NB4 (cell line): ENCODE data around the gene STARD13.

Experiments
- DNase-seq: peaks from one replicate; pipeline ENCODE4 v3.0.0; 2010; ENCODE audit warnings: low read depth
- H3K4me3 ChIP-seq: one replicate; pipeline ENCODE4 v1.5.1; 2011; ENCODE audit warnings: mild to moderate bottlenecking, low read depth, low read length, moderate library complexity
- CTCF ChIP-seq: IDR thresholded peaks from one replicate; pipeline ENCODE4 v1.5.1; 2012; ENCODE audit warnings: low read depth, low read length
- MYC ChIP-seq: IDR thresholded peaks from 2 replicates; pipeline ENCODE4 v1.6.1; 2011; ENCODE audit warnings: low read depth, low read length
- POLR2A ChIP-seq: IDR thresholded peaks from 2 replicates; pipeline ENCODE4 v1.6.1; 2011; ENCODE audit warnings: mild to moderate bottlenecking; ENCODE audit not compliant: insufficient read length; ENCODE audit errors: extremely low read depth
- TF ChIP-seq, protein P1 (sequence below): IDR thresholded peaks from 2 replicates; pipeline ENCODE4 v1.6.1; 2011; ENCODE audit warnings: low read depth, low read length

The STARD13 gene

DNA sequence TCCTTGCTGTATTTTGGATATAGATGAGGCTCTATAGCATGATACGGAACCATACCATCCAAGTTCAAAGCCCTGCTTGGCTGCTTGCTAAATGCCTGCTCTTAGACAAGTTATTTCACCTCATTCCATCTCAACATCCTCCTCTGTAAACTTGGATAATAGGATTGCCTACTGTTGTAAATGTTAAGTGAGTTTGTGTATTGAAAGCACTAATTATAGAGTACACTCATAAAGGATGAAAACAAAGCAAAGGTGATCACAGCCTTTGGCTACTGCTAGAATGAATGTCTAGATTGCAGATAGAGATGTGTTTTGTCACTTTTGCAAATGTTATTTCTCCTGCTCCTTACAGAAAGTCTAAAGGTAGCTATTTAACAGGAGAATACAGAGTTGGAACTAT is 34.3 kb upstream of the STARD13 start:
- no peak for DNase-seq
- no peak overlapping the region for H3K4me3 ChIP-seq
- TF ChIP-seq, protein P1, sequence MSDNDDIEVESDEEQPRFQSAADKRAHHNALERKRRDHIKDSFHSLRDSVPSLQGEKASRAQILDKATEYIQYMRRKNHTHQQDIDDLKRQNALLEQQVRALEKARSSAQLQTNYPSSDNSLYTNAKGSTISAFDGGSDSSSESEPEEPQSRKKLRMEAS, result no peak
- TF ChIP-seq POLR2A (no peak), CTCF (no peak), MYC (no peak)

DNA sequence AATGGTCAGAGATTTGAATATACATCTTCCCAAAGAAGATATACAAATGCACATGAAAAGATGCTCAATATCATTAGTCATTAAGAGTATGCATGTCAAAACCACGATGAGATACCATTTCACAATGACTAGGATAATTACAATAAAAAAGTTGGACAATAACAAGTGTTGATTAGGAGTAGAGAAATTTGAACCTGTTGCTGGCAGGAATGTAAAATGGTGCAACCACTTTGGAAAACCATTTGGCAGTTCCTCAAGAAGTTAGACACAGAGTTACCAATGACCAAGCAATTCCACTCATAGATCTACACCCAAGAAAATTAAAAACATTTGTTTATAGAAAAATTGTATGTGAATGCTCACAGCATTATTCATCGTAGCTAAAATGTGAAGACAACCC is 33.2 kb upstream of the STARD13 start:
- H3K4me3 ChIP-seq, result no peak overlapping the region
- no peak for TF ChIP-seq CTCF
- no peak for TF ChIP-seq MYC
- TF ChIP-seq, protein P1, result no peak
- TF ChIP-seq POLR2A, result no peak
- DNase-seq, result no peak

- no peak overlapping the region for H3K4me3 ChIP-seq
- TF ChIP-seq POLR2A, result no peak
- no peak for TF ChIP-seq CTCF
- TF ChIP-seq, protein P1, result no peak
- TF ChIP-seq MYC, result no peak
- DNase-seq, result no peak
These were observed 32.5 kb upstream of the STARD13 start for GRCh38 chr13:33318037-33318436.

GRCh38 chr13:33316890-33317289 is 31.3 kb upstream of the STARD13 start:
- no peak for TF ChIP-seq CTCF
- no peak for TF ChIP-seq POLR2A
- TF ChIP-seq, protein P1, result no peak
- TF ChIP-seq MYC, result no peak
- H3K4me3 ChIP-seq, result no peak overlapping the region
- DNase-seq, result no peak

DNA sequence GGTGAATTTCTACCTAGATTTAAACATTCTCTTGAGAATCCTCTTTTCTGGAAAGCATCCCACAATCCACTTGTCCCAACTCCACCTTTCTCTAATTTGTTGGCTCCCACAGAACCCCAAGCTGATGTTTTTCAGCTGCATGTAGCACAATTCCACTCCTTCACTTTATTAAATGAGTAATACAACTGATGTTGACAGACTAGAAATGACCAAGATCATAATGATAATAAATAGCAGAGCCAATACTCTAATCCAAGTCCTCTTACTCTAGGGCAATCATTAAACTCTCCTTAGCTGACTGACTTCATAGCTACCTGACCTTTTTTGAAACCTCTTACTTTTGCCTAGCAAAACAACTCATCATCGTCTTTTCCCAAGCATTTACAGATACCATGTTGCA is 27.9 kb upstream of the STARD13 start:
- DNase-seq, result no peak
- no peak overlapping the region for H3K4me3 ChIP-seq
- TF ChIP-seq, protein P1, result no peak
- TF ChIP-seq MYC (no peak), POLR2A (no peak), CTCF (no peak)

DNA sequence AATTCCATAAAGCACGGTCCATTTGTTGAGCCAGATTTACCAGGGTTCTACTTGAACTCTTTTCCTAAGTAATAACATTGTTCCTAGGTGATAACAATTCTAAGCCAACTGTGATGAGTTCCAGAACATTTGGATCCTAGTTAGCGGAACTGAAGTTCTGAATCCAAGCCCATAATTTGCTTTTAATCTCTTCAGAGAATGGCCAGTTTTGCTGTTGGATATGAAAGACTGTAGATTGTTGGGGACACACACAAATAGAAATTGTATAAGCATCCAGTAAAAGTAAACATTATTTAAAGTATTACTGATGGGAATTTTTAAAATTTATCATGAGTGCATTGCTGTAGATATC is 27.3 kb upstream of the STARD13 start:
- TF ChIP-seq POLR2A, result no peak
- TF ChIP-seq, protein P1, result no peak
- TF ChIP-seq CTCF, result no peak
- TF ChIP-seq MYC, result no peak
- no peak for DNase-seq

More for the DNA sequence above, 27.3 kb upstream of the STARD13 start:
- H3K4me3 ChIP-seq, result no peak overlapping the region
